H1 (cell line): Measurements from ENCODE around the gene TCERG1L. TPM values are rescaled to one million over a fixed set of nuclear protein-coding genes. Genes with fewer than 3 reads are reported as not detected.

Source experiments
- CTCF ChIA-PET: fragments of 300-600 bp; sonication (Branson Sonifier 250); formaldehyde crosslinking; loops from one replicate; lab custom pipeline; 2021; ENCODE audit not compliant: partially characterized antibody; lab: Charles Lee
- POLR2A ChIA-PET: fragments of 300-600 bp; sonication (Branson Sonifier 250); formaldehyde crosslinking; loops from one replicate; lab custom pipeline; 2021; ENCODE audit warnings: inconsistent platforms; ENCODE audit not compliant: partially characterized antibody; lab: Charles Lee
- DNase-seq, 2 experiments: peaks; one replicate each; pipeline versions ENCODE4 v3.0.0 to v3.0.0-alpha.2; 2010 to 2022; ENCODE audit warnings: low spot score in 2 of 2, low read depth in 1 of 2, mixed read lengths in 1 of 2
- FAIRE-seq: peaks from 2 replicates; lab custom pipeline; 2011; peaks lifted over from hg19 to GRCh38; lab: Jason Lieb, UNC
- H2AFZ ChIP-seq: 2 replicates; pipeline ENCODE4 v1.8.1; 2012; ENCODE audit warnings: low read length, inconsistent platforms
- H2AK5ac ChIP-seq: 2 replicates; pipeline ENCODE4 v1.6.1; 2013; ENCODE audit warnings: low read depth, low read length
- H2BK120ac ChIP-seq: replicated peaks from 2 replicates; pipeline ENCODE3; 2013; ENCODE audit warnings: low read depth, low read length, inconsistent platforms
- H2BK12ac ChIP-seq: 2 replicates; pipeline ENCODE4 v1.6.1; 2013; ENCODE audit warnings: low read depth, low read length
- H2BK15ac ChIP-seq: 2 replicates; pipeline ENCODE4 v1.6.1; 2013; ENCODE audit warnings: low read length
- H2BK20ac ChIP-seq: 2 replicates; pipeline ENCODE4 v1.6.1; 2013; ENCODE audit warnings: low read length
- H2BK5ac ChIP-seq: 2 replicates; pipeline ENCODE4 v1.6.1; 2013; ENCODE audit warnings: low read depth, low read length
- H3K14ac ChIP-seq: 2 replicates; pipeline ENCODE4 v1.6.1; 2013; ENCODE audit warnings: inconsistent platforms; ENCODE audit not compliant: insufficient read length
- H3K18ac ChIP-seq: 2 replicates; pipeline ENCODE4 v1.6.1; 2013; ENCODE audit warnings: low read length; ENCODE audit errors: extremely low read depth
- H3K23ac ChIP-seq: 2 replicates; pipeline ENCODE4 v1.6.1; 2013; ENCODE audit warnings: inconsistent platforms; ENCODE audit not compliant: insufficient read length
- H3K23me2 ChIP-seq: 2 replicates; pipeline ENCODE4 v1.6.1; 2013; ENCODE audit warnings: low read depth, low read length
- H3K27ac ChIP-seq: 2 replicates; pipeline ENCODE4 v1.6.1; 2011; ENCODE audit warnings: low read depth, low read length, inconsistent platforms
- H3K27me3 ChIP-seq, 4 experiments: replicated peaks in 1 of 4; 1 replicate in 1 of 4; 2 replicates in 3 of 4; pipeline versions ENCODE4 v1.6.1 to v1.8.1; 2011 to 2013; ENCODE audit warnings: low read length in 3 of 4, mild to moderate bottlenecking in 3 of 4, inconsistent platforms in 2 of 4, mixed read lengths in 2 of 4, moderate library complexity in 1 of 4; ENCODE audit not compliant: control insufficient read depth in 3 of 4, insufficient read depth in 3 of 4; ENCODE audit errors: extremely low read depth in 1 of 4
- H3K36me3 ChIP-seq, 4 experiments: 2 replicates each; pipeline versions ENCODE4 v1.6.1 to v1.8.1; 2011 to 2013; ENCODE audit warnings: mild to moderate bottlenecking in 4 of 4, low read length in 3 of 4, moderate library complexity in 2 of 4, control low read depth in 1 of 4, inconsistent platforms in 1 of 4; ENCODE audit not compliant: insufficient read depth in 4 of 4, control insufficient read depth in 2 of 4
- H3K4ac ChIP-seq: replicated peaks from 2 replicates; pipeline ENCODE3; 2013; ENCODE audit warnings: low read length, low read depth, mixed read lengths, inconsistent platforms; ENCODE audit not compliant: insufficient read length
- H3K4me1 ChIP-seq, 4 experiments: replicated peaks in 1 of 4; 1 replicate in 1 of 4; 2 replicates in 3 of 4; pipeline versions ENCODE4 v1.6.1 to v1.8.1; 2011 to 2013; ENCODE audit warnings: low read length in 3 of 4, inconsistent platforms in 2 of 4, mixed read lengths in 1 of 4; ENCODE audit not compliant: insufficient read depth in 4 of 4, control insufficient read depth in 3 of 4
- H3K4me2 ChIP-seq, 2 experiments: 2 replicates each; pipeline versions ENCODE4 v1.6.1 to v1.8.1; 2011 to 2013; ENCODE audit warnings: low read depth in 2 of 2, low read length in 2 of 2, control low read depth in 1 of 2, inconsistent platforms in 1 of 2, mild to moderate bottlenecking in 1 of 2; ENCODE audit not compliant: insufficient read depth in 1 of 2
- H3K4me3 ChIP-seq, 4 experiments: fragments of 200-600, 300-600 bp in 1 of 4; sonication (generic), shearing (Covaris generic), sonication (Bioruptor Twin) in 1 of 4; 2 replicates each; pipeline versions ENCODE4 v1.5.1 to v1.8.1; 2011 to 2016; ENCODE audit warnings: low read length in 4 of 4, low read depth in 3 of 4, control low read depth in 2 of 4, inconsistent platforms in 2 of 4, mild to moderate bottlenecking in 2 of 4, mixed read lengths in 1 of 4, moderate library complexity in 1 of 4; ENCODE audit not compliant: insufficient read depth in 2 of 4; ENCODE audit errors: extremely low read depth in 1 of 4
- H3K56ac ChIP-seq: replicated peaks from 2 replicates; pipeline ENCODE3; 2013; ENCODE audit warnings: low read depth, mild to moderate bottlenecking, mixed read lengths, low read length, inconsistent platforms; ENCODE audit not compliant: insufficient read length
- H3K79me1 ChIP-seq: 2 replicates; pipeline ENCODE4 v1.6.1; 2013; ENCODE audit warnings: low read depth, low read length, control low read depth
- H3K79me2 ChIP-seq, 2 experiments: 2 replicates each; pipeline versions ENCODE4 v1.6.1 to v1.8.1; 2012 to 2013; ENCODE audit warnings: low read length in 2 of 2, mild to moderate bottlenecking in 2 of 2, inconsistent platforms in 1 of 2; ENCODE audit not compliant: insufficient read depth in 2 of 2, control insufficient read depth in 1 of 2
- H3K9ac ChIP-seq, 4 experiments: replicated peaks in 1 of 4; 1 replicate in 1 of 4; 2 replicates in 3 of 4; pipeline versions ENCODE4 v1.6.1 to v1.8.1; 2011 to 2013; ENCODE audit warnings: low read depth in 3 of 4, low read length in 3 of 4, control low read depth in 2 of 4, mild to moderate bottlenecking in 2 of 4, moderate library complexity in 2 of 4, inconsistent platforms in 1 of 4; ENCODE audit errors: extremely low read depth in 1 of 4
- H3K9me3 ChIP-seq, 2 experiments: 2 replicates each; pipeline versions ENCODE4 v1.6.1 to v1.8.1; 2012 to 2013; ENCODE audit warnings: mild to moderate bottlenecking in 2 of 2, moderate library complexity in 2 of 2, control low read depth in 1 of 2, inconsistent platforms in 1 of 2, low read depth in 1 of 2, low read length in 1 of 2, mixed read lengths in 1 of 2; ENCODE audit not compliant: insufficient read depth in 2 of 2
- H4K20me1 ChIP-seq, 2 experiments: replicated peaks in 1 of 2; 2 replicates each; pipeline versions ENCODE3 to v1.8.1; 2011 to 2013; ENCODE audit warnings: inconsistent platforms in 2 of 2, low read length in 2 of 2, mild to moderate bottlenecking in 1 of 2; ENCODE audit not compliant: insufficient read depth in 2 of 2, control insufficient read depth in 1 of 2
- H4K5ac ChIP-seq: 2 replicates; pipeline ENCODE4 v1.6.1; 2013; ENCODE audit warnings: low read length, low read depth, mixed read lengths, inconsistent platforms; ENCODE audit not compliant: insufficient read length
- H4K8ac ChIP-seq: 2 replicates; pipeline ENCODE4 v1.8.0; 2013; ENCODE audit warnings: mild to moderate bottlenecking, moderate library complexity, low read length, inconsistent platforms; ENCODE audit not compliant: insufficient read depth; ENCODE audit errors: extremely low read depth
- H4K91ac ChIP-seq: replicated peaks from 2 replicates; pipeline ENCODE3; 2013; ENCODE audit warnings: low read length, mixed read lengths, inconsistent platforms; ENCODE audit not compliant: insufficient read length
- FOSL1 ChIP-seq: IDR thresholded peaks from 2 replicates; pipeline ENCODE4 v1.6.1; 2011; ENCODE audit warnings: mild to moderate bottlenecking, low read depth, low read length, moderate library complexity; ENCODE audit not compliant: insufficient read depth
- WGBS, 2 experiments: shearing (Covaris generic) in 1 of 2; methylation state at CpG; one replicate each; pipeline versions ENCODE4 v1.1.6 to v1.1.7; 2013 to 2015; ENCODE audit warnings: low lambda C conversion rate in 2 of 2, mixed read lengths in 2 of 2, inconsistent platforms in 1 of 2, low coverage in 1 of 2, missing lambda C conversion rate in 1 of 2; ENCODE audit not compliant: insufficient replicate concordance in 2 of 2, insufficient coverage in 1 of 2, insufficient read length in 1 of 2; ENCODE audit errors: extremely low coverage in 1 of 2, missing lambda C conversion rate in 1 of 2; 5-methylcytosine and 5-hydroxymethylcytosine counted together
- polyA plus RNA-seq, 7 experiments: library from polyadenylated mRNA; depleted of rRNA in 3 of 7; stranded (reverse) in 5 of 7; unstranded in 2 of 7; fragments of >200 nt in 5 of 7; fragments of 200-250 nt in 2 of 7; gene quantifications; 1 replicate in 5 of 7; 2 replicates in 1 of 7; 4 replicates in 1 of 7; pipeline versions ENCODE4 v1.2.1 to v1.2.3, GENCODE V29; 2011 to 2013; ENCODE audit warnings: missing spikeins in 2 of 7, mixed read lengths in 2 of 7
- total RNA-seq: library from RNA; stranded (reverse); fragmentation: NEBNext Ultra II Directional; extraction: Animal tissue kit (Norgen Biotek cat#: 25700); gene quantifications from 2 replicates; pipeline ENCODE4 v1.2.1, GENCODE V29; 2021

The TCERG1L gene
- total and polyA plus RNA-seq, 2 of the 8 experiments (the other 6 are each of a cell fraction or from before 2014, with no cell fraction given), result 3.9 to 6.9 TPM

GRCh38 chr10:131115321-131115720 lies 196.2 kb downstream of the TCERG1L start:
- WGBS, 2 experiments, result 91% methylated on average over 14 of the region's 14 CpGs; no CpG with 5 or more reads in 1 of the 2 experiments
- no peak overlapping the region for H2BK15ac ChIP-seq
- FAIRE-seq, result no peak
- no peak overlapping the region for H3K4ac ChIP-seq
- no peak overlapping the region for H2BK12ac ChIP-seq
- no peak overlapping the region for H2BK5ac ChIP-seq
- no peaks in the 10 kb centered on the region for H4K20me1 ChIP-seq
- no peak overlapping the region for H3K23ac ChIP-seq
- no peaks in the 10 kb centered on the region for H3K79me2 ChIP-seq
- H3K4me3 ChIP-seq, result no peak overlapping the region
- H4K5ac ChIP-seq, result no peak overlapping the region
- H3K4me2 ChIP-seq, result no peak overlapping the region
- no peak for TF ChIP-seq FOSL1
- no peaks in the 10 kb centered on the region for H3K27me3 ChIP-seq
- no peak overlapping the region for H3K18ac ChIP-seq
- POLR2A ChIA-PET, result no interaction called here
- H3K79me1 ChIP-seq, result no peaks in the 10 kb centered on the region
- no peak overlapping the region for H2AFZ ChIP-seq
- no peak overlapping the region for H3K56ac ChIP-seq
- CTCF ChIA-PET, result interaction anchor here (0.9 to 1.6 kb wide), 3 partner anchors 11 to 31 kb away, joined by 3 to 4 read pairs (median 4); no protein-coding TSS in a partner anchor
- no peak overlapping the region for H3K14ac ChIP-seq
- H3K9me3 ChIP-seq, result no peaks in the 10 kb centered on the region
- no peak overlapping the region for H4K91ac ChIP-seq
- H3K9ac ChIP-seq, result no peak overlapping the region
- DNase-seq, result no peak
- H2BK120ac ChIP-seq, result no peak overlapping the region
- H4K8ac ChIP-seq, result no peak overlapping the region; the same call in 1 of the 2 replicates
- H2AK5ac ChIP-seq, result no peak overlapping the region
- no peak overlapping the region for H3K27ac ChIP-seq
- peaks cover 0 to 8% (median 2%) of the 10 kb centered on the region in 4 experiments; a peak in 3 of 7 replicates for H3K4me1 ChIP-seq
- no peaks in the 10 kb centered on the region for H3K23me2 ChIP-seq
- no peaks in the 10 kb centered on the region for H3K36me3 ChIP-seq
- H2BK20ac ChIP-seq, result no peak overlapping the region
